ENCODE data around the gene ATP6V1F.

DNA sequence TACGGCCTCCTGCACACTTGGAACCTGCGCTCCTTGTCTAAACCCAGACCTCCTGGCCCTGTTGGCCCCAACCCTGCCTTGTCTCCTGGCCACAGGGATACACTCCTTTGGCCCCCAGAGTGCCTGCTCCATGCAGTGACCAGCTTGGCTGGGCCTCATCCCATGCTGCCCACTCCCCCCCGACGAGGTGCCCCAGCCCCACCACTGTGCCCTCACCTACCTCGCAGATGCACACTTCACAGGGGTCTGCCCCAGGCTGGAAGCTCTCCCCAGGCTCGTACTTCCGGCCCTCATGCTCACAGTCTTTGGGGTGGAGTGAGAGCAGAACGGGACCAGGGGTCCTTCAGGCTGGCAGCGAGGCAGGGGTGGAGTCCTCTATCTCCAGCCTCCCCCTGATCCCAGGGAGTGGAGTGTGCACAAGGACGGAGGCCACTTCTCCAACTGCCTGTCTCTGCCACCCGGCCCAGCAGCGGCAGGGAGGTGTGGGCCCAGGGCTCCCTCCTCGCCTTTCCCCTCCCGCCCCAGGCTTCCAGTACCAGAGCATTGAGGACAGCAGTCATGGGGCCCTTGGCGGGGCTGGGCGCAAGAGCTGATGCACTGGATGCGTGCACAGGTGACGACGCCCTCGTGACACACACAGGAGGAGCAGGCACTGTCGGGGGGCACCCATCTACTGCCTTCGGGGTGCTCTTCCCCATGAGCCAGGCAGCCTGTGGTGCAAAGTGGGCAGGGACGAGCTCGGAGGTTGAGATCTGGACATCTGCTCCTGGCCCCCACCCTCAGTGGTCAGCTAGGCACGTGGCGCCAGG is 22.1 kb downstream of the ATP6V1F start:
- TF ChIP-seq POLR2A (IDR thresholded peaks at IDR 0.05): no peak
- no peak for TF ChIP-seq CTCF (IDR thresholded peaks at IDR 0.05)
- no peak for TF ChIP-seq POLR2AphosphoS5 (IDR thresholded peaks at IDR 0.05; ENCODE audit: insufficient read depth in 1 of 2, low read depth in 1 of 2)
